Measurements from ENCODE around the gene EIF2B1. TPM values are rescaled to one million over a fixed set of nuclear protein-coding genes. Genes with fewer than 3 reads are reported as not detected.
"Not testable (repeated sequence)": the region's sequence is repeated elsewhere in the genome, so short reads cannot be mapped to it uniquely, and the experiment has no call there.

The EIF2B1 gene
- total RNA-seq, 1 experiment from 2014 or later = 82.1 TPM

DNA sequence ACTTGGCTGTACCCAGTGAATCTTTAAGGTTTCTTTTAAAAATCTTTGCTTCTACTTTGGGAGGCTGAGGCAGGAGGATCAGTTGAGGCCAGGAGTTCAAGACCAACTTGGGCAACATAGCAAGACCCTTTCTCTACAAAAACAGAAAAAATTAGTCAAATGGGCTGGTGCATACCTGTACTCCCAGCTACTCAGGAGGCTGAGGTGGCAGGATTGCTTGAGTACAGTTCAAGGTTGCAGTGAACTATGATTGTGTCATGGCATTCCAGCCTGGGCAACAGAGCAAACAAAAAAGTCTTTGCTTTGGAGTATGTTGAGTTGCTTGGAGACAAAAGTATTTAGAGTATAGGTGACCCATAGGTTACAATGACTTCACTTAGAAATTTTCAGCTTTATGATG lies 37.8 kb downstream of the EIF2B1 start:
- H3K36me3 ChIP-seq = peaks cover 74% of the 10 kb centered on the region

GRCh38 chr12:123591702-123592481 lies 41.6 kb downstream of the EIF2B1 start:
- Histone ChIP-seq H3K36me3 (peaks cover 91% of the 10 kb centered on the region), H3K9me3 (no peaks in the 10 kb centered on the region), H3K27me3 (no peaks in the 10 kb centered on the region), H3K4me3 (no peak overlapping the region)
- no peak for DNase-seq

More for the DNA sequence above, 37.8 kb downstream of the EIF2B1 start:
- H3K9me3 ChIP-seq = no peaks in the 10 kb centered on the region
- no peaks in the 10 kb centered on the region for H3K27me3 ChIP-seq
- DNase-seq = no peak
- no peak overlapping the region for H3K4me3 ChIP-seq

- peaks cover 3% of the 10 kb centered on the region; the same call in 1 of the 2 replicates for H3K9me3 ChIP-seq
- peaks cover 2% of the 10 kb centered on the region; the same call in 1 of the 2 replicates for H3K36me3 ChIP-seq
- DNase-seq = no peak
These were observed 52.7 kb downstream of the EIF2B1 start for GRCh38 chr12:123580772-123581171.

GRCh38 chr12:123578829-123579228 lies 54.7 kb downstream of the EIF2B1 start:
- H3K27me3 ChIP-seq, H3K9me3 ChIP-seq, H3K36me3 ChIP-seq, DNase-seq, H3K4me3 ChIP-seq: not testable (repeated sequence)

More at GRCh38 chr12:123580772-123581171, 52.7 kb downstream of the EIF2B1 start:
- no peaks in the 10 kb centered on the region for H3K27me3 ChIP-seq
- H3K4me3 ChIP-seq = no peak overlapping the region

DNA sequence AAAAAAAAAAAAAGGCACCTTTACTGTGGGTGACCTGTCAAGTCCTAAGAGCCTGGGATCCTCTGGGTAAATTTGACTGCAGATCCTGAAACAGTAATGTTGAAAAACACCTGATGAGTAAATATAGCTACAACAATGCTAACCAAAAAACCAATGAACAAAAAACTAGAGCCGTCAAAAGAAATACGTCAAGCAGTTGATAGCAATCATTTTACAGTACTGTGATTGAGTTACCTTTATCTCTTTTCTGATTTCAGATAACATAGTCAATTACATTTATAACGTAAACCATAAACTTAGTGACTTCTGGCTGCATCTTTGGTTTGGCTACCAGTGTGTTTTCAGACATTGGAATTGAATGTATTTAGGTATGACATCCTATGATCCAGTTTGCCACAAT lies 55.2 kb downstream of the EIF2B1 start:
- Histone ChIP-seq H3K9me3 (peaks cover 4% of the 10 kb centered on the region; the same call in 1 of the 2 replicates), H3K27me3 (no peaks in the 10 kb centered on the region)
- DNase-seq = no peak

GRCh38 chr12:123576611-123577010 lies 56.9 kb downstream of the EIF2B1 start:
- no peak for DNase-seq
- Histone ChIP-seq H3K4me3 (no peak overlapping the region), H3K9me3 (peaks cover 4% of the 10 kb centered on the region; the same call in 1 of the 2 replicates), H3K36me3 (peaks cover 2% of the 10 kb centered on the region; the same call in 1 of the 2 replicates), H3K27me3 (no peaks in the 10 kb centered on the region)

More for the DNA sequence above, 55.2 kb downstream of the EIF2B1 start:
- Histone ChIP-seq H3K36me3 (peaks cover 2% of the 10 kb centered on the region; the same call in 1 of the 2 replicates), H3K4me3 (no peak overlapping the region)

GRCh38 chr12:123573870-123574269 lies 59.6 kb downstream of the EIF2B1 start:
- Histone ChIP-seq H3K9me3 (peaks cover 4% of the 10 kb centered on the region; the same call in 1 of the 2 replicates), H3K27me3 (no peaks in the 10 kb centered on the region), H3K36me3 (peaks cover 2% of the 10 kb centered on the region; the same call in 1 of the 2 replicates), H3K4me3 (no peak overlapping the region)
- no peak for DNase-seq

GRCh38 chr12:123572391-123572790 lies 61.1 kb downstream of the EIF2B1 start:
- H3K9me3 ChIP-seq = peaks cover 4% of the 10 kb centered on the region; the same call in 1 of the 2 replicates
- H3K4me3 ChIP-seq = no peak overlapping the region
- DNase-seq = no peak
- H3K36me3 ChIP-seq = peaks cover under 1% of the 10 kb centered on the region; the same call in 1 of the 2 replicates
- H3K27me3 ChIP-seq = no peaks in the 10 kb centered on the region

GRCh38 chr12:123571343-123571813 lies 62.1 kb downstream of the EIF2B1 start:
- peaks cover 4% of the 10 kb centered on the region; the same call in 1 of the 2 replicates for H3K9me3 ChIP-seq
- no peaks in the 10 kb centered on the region; the same call in 1 of the 2 replicates for H3K36me3 ChIP-seq
- H3K4me3 ChIP-seq = no peak overlapping the region
- DNase-seq = peak; percentile 36
- no peaks in the 10 kb centered on the region for H3K27me3 ChIP-seq

Other genes starting within 250 kb of the EIF2B1 start
- 53.0 and 76.8 TPM in 2 replicates for gene KMT5A, start 249.6 kb downstream of the EIF2B1 start, total RNA-seq (2014; rRNA removed; shearing (Covaris generic); ENCODE audit: low replicate concordance)
- 1.9 and 3.5 TPM in 2 replicates for gene RILPL2, start 197.0 kb downstream of the EIF2B1 start, total RNA-seq (2014; rRNA removed; shearing (Covaris generic); ENCODE audit: low replicate concordance)
- gene SNRNP35, start 175.5 kb downstream of the EIF2B1 start, total RNA-seq (2014; rRNA removed; shearing (Covaris generic); ENCODE audit: low replicate concordance) = 2.8 and 16.4 TPM in 2 replicates
- gene RILPL1, start 100.0 kb downstream of the EIF2B1 start, total RNA-seq (2014; rRNA removed; shearing (Covaris generic); ENCODE audit: low replicate concordance) = 24.2 and 31.4 TPM in 2 replicates
- 395 and 529 TPM in 2 replicates for gene TMED2, start 49.1 kb downstream of the EIF2B1 start, total RNA-seq (2014; rRNA removed; shearing (Covaris generic); ENCODE audit: low replicate concordance)
- 23.5 and 24.1 TPM in 2 replicates for gene DDX55, start 31.6 kb downstream of the EIF2B1 start, total RNA-seq (2014; rRNA removed; shearing (Covaris generic); ENCODE audit: low replicate concordance)
- 37.4 and 52.1 TPM in 2 replicates for gene GTF2H3, start 143 bp upstream of the EIF2B1 start, total RNA-seq (2014; rRNA removed; shearing (Covaris generic); ENCODE audit: low replicate concordance)
- 6.3 and 8.3 TPM in 2 replicates for gene TCTN2, start 37.4 kb upstream of the EIF2B1 start, total RNA-seq (2014; rRNA removed; shearing (Covaris generic); ENCODE audit: low replicate concordance)
- 15.4 and 18.7 TPM in 2 replicates for gene ATP6V0A2, start 78.7 kb upstream of the EIF2B1 start, total RNA-seq (2014; rRNA removed; shearing (Covaris generic); ENCODE audit: low replicate concordance)
- gene DNAH10, start 128.6 kb upstream of the EIF2B1 start, total RNA-seq (2014; rRNA removed; shearing (Covaris generic); ENCODE audit: low replicate concordance) = 0.25 and 0.40 TPM in 2 replicates

All from MG63 (cell line).